Measurements from ENCODE around the gene DDX3X.

DNA sequence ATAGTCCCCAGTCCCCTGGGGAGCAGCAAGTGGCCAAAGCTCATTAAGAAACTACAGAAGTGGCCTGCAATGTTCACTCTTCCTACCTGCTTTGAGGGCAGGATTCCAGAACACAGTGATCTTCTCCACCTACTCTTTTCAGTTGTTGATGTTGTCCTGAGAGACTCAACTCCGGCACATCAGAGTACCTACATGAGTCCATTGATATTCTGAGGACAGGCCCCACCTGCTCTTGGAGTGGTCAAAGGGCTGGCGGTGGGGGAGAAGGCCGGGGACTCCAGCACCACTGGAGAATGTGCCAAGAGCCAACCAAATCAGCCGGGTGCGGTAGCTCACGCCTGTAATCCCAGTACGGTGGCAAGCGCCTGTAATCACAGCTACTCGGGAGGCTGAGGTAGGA, 29.8 kb upstream of the DDX3X start:
- TF ChIP-seq, protein P1, sequence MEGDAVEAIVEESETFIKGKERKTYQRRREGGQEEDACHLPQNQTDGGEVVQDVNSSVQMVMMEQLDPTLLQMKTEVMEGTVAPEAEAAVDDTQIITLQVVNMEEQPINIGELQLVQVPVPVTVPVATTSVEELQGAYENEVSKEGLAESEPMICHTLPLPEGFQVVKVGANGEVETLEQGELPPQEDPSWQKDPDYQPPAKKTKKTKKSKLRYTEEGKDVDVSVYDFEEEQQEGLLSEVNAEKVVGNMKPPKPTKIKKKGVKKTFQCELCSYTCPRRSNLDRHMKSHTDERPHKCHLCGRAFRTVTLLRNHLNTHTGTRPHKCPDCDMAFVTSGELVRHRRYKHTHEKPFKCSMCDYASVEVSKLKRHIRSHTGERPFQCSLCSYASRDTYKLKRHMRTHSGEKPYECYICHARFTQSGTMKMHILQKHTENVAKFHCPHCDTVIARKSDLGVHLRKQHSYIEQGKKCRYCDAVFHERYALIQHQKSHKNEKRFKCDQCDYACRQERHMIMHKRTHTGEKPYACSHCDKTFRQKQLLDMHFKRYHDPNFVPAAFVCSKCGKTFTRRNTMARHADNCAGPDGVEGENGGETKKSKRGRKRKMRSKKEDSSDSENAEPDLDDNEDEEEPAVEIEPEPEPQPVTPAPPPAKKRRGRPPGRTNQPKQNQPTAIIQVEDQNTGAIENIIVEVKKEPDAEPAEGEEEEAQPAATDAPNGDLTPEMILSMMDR (conservative IDR thresholded peaks at IDR 0.05; ENCODE audit: low read length) = no peak
- TF ChIP-seq EZH2phosphoT487 (IDR thresholded peaks at IDR 0.05; ENCODE audit: borderline replicate concordance) = no peak
